Measurements from ENCODE around the gene ARRB2. TPM values are rescaled to one million over a fixed set of nuclear protein-coding genes. Genes with fewer than 3 reads are reported as not detected.
"Not testable (repeated sequence)": the region's sequence is repeated elsewhere in the genome, so short reads cannot be mapped to it uniquely, and the experiment has no call there.

Gene ARRB2
- total and polyA plus RNA-seq, 12 donors = 10.8 to 53.5 (median 17.2) TPM

GRCh38 chr17:4701116-4701515, 9.3 kb upstream of the ARRB2 start:
- Histone ChIP-seq H3K4me1 (peaks cover 0 to 31% (median 10%) of the 10 kb centered on the region in 9 donors), H3K9me3 (no peaks in the 10 kb centered on the region), H3K27me3 (no peaks in the 10 kb centered on the region), H3K27ac (no peak overlapping the region), H3K36me3 (peaks cover 0 to 15% (median 0%) of the 10 kb centered on the region in 9 donors), H3K4me3 (no peak overlapping the region)
- 83 to 85% methylated on average over 1 of the region's 1 CpG for WGBS, 2 donors
- DNase-seq (no peak), ATAC-seq (no peak)
- TF ChIP-seq CTCF (IDR thresholded peaks at IDR 0.05) = no peak
- intact Hi-C loops (cut with DNase I) = loop anchor here in 1 of 10 donors (10.0 kb wide), 1 partner anchor 194 kb away; the partner anchor contains the start of gene C17orf107

DNA sequence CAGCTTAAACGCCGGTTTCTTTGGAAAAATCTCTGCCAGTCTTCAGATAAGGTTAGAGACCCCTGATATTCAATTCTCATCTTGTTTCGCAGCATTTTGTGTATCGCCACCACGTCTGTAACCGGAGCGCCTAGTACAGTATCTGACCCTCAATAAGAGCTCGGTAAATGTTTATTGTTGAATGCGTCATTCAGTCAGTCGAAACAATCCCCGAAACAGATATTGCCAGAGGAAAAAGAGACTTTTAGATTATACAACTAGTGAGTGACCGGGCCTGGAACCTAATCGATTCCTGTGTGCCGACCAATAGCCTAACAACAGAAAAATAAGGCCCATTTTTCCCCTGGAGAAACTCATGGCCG, 7.1 kb upstream of the ARRB2 start:
- 6 to 9% methylated on average over 15 of the region's 15 CpGs for WGBS, 2 donors

DNA sequence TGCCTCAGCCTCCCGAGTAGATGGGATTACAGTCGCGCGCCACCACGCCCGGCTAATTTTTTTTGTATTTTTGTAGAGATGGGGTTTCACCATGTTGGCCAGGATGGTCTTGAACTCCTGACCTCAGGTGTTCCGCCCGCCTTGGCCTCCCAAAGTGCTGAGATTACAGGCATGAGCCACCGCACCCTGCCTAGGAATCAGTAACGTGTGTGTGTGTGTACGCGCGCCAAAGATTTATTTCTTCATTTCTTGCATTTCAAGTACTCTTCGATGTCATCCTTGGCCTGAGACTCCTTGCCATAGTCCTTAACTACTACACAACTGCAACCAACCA, 5.9 kb upstream of the ARRB2 start:
- not testable (repeated sequence) for DNase-seq, H3K27me3 ChIP-seq, H3K9me3 ChIP-seq, H3K36me3 ChIP-seq, ATAC-seq
- 47 to 50% methylated on average over 14 of the region's 14 CpGs for WGBS, 2 donors
- peak overlapping the region; percentile 69 to 98 (median 80) for H3K4me3 ChIP-seq
- H3K4me1 ChIP-seq = peaks cover 0 to 30% (median 10%) of the 10 kb centered on the region in 9 donors
- intact Hi-C loops (cut with DNase I) = loop anchor here in 2 of 10 donors (2.0 to 10.0 kb wide), 2 partner anchors 182 to 190 kb away; partner anchors contain the start of gene C17orf107 (in 1 of the 2)
- peak overlapping the region in 8 of 10 donors; percentile 58 to 87 (median 76) for H3K27ac ChIP-seq

More for the DNA sequence above, 7.1 kb upstream of the ARRB2 start:
- Histone ChIP-seq H3K27ac (peak overlapping the region in 8 of 10 donors; percentile 57 to 87 (median 76)), H3K9me3 (no peaks in the 10 kb centered on the region), H3K4me3 (peak overlapping the region; percentile 69 to 98 (median 80)), H3K36me3 (no peaks in the 10 kb centered on the region), H3K27me3 (no peaks in the 10 kb centered on the region), H3K4me1 (peaks cover 0 to 26% (median 10%) of the 10 kb centered on the region in 9 donors)
- no peak for ATAC-seq
- intact Hi-C loops (cut with DNase I) = loop anchor here in 1 of 10 donors (10.0 kb wide), 1 partner anchor 191 kb away; the partner anchor contains the start of gene C17orf107
- no peak for DNase-seq
- TF ChIP-seq CTCF (IDR thresholded peaks at IDR 0.05) = no peak

DNA sequence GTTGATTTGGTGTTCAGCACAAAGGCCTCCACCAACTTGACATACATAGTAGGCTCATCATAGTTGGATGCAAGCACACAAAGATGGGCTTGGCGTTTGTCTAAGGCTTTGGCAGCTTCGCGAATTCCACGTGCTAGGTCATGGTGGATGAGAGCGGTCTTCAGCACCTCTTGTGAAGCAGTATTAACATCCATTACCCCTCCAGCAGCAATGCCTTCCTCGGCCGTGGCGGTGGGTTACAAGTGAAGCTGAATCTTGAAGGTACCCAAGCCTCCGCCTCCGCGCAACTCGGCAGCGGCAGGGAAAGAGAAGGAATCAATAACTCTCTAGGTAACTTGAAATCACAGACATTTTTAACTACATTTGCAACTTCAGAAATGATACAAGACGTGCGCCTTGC, 5.4 kb upstream of the ARRB2 start:
- intact Hi-C loops (cut with DNase I) = loop anchor here in 2 of 10 donors (2.0 to 10.0 kb wide), 2 partner anchors 182 to 190 kb away; partner anchors contain the start of gene C17orf107 (in 1 of the 2)

More for the DNA sequence above, 5.4 kb upstream of the ARRB2 start:
- no peaks in the 10 kb centered on the region for H3K36me3 ChIP-seq
- H3K27me3 ChIP-seq = no peaks in the 10 kb centered on the region
- no peaks in the 10 kb centered on the region for H3K9me3 ChIP-seq
- DNase-seq = no peak
- no peak for TF ChIP-seq CTCF (IDR thresholded peaks at IDR 0.05)
- WGBS, 2 donors = 94 to 95% methylated on average over 15 of the region's 15 CpGs
- H3K4me3 ChIP-seq = no peak overlapping the region
- no peak overlapping the region for H3K27ac ChIP-seq
- ATAC-seq = no peak
- H3K4me1 ChIP-seq = peaks cover 0 to 34% (median 14%) of the 10 kb centered on the region in 9 donors
